HCT116 (cell line): Measurements from ENCODE around the gene CEP131. TPM values are rescaled to one million over a fixed set of nuclear protein-coding genes. Genes with fewer than 3 reads are reported as not detected.
"Not testable (repeated sequence)": the region's sequence is repeated elsewhere in the genome, so short reads cannot be mapped to it uniquely, and the experiment has no call there.

Experiments
- ATAC-seq: fragments of 200-7000 bp; cut with Tn5 transposase; 2 replicates; pipeline ENCODE4 v1.9.1; 2020; ENCODE audit warnings: mild to moderate bottlenecking, moderate library complexity
- BruUV-seq: library from RNA; stranded (reverse); fragments of 400-500 nt; replicated peaks from 2 replicates; lab custom pipeline; 2021; lab: Mats Ljungman, UMichigan
- CTCF ChIA-PET: fragments of 300-600 bp; sonication (Branson Sonifier 250); formaldehyde crosslinking; loops from one replicate; lab custom pipeline; 2021; ENCODE audit warnings: antibody characterized with exemption; lab: Charles Lee
- POLR2A ChIA-PET: fragments of 300-600, 350-600 bp; sonication (Branson Sonifier 250); formaldehyde crosslinking; loops from one replicate; lab custom pipeline; 2021; ENCODE audit warnings: antibody characterized with exemption; lab: Charles Lee
- RAD21 ChIA-PET, 2 experiments: fragments of 300-600 bp; sonication (Branson Sonifier 250); formaldehyde crosslinking; loops; one replicate each; lab custom pipeline; 2023; ENCODE audit warnings: low total read pairs in 2 of 2; ENCODE audit not compliant: uncharacterized antibody in 2 of 2, unreplicated experiment in 2 of 2, low non-redundant PET in 1 of 2; lab: Charles Lee
- DNase-seq: peaks from one replicate; pipeline ENCODE4 v3.0.0-alpha.2; 2010; ENCODE audit warnings: low read depth, low spot score
- H2AFZ ChIP-seq: fragments of 200-600 bp; shearing (Covaris generic), sonication (generic); 2 replicates; pipeline ENCODE4 v1.6.1; 2017; ENCODE audit warnings: low read depth, mixed run types, mixed read lengths, antibody characterized with exemption, low read length; ENCODE audit not compliant: poor library complexity, severe bottlenecking
- H3K27ac ChIP-seq: 2 replicates; pipeline ENCODE4 v1.5.1; 2012; ENCODE audit warnings: low read depth, low read length
- H3K27me3 ChIP-seq: fragments of 200-600 bp; sonication (generic); 2 replicates; pipeline ENCODE4 v1.6.1; 2016; ENCODE audit warnings: mixed run types, low read length, mixed read lengths; ENCODE audit not compliant: insufficient read depth
- H3K36me3 ChIP-seq, 2 experiments: fragments of 200-500 bp in 1 of 2; fragments of 200-600 bp in 1 of 2; sonication (Bioruptor generic) in 1 of 2; sonication (generic) in 1 of 2; 2 replicates each; pipeline versions ENCODE4 v1.5.1 to v1.6.1; 2014 to 2016; ENCODE audit warnings: low read length in 2 of 2, inconsistent platforms in 1 of 2, mixed read lengths in 1 of 2, mixed run types in 1 of 2; ENCODE audit not compliant: insufficient read depth in 2 of 2, control insufficient read depth in 1 of 2
- H3K4me1 ChIP-seq, 2 experiments: fragments of 200-600 bp in 1 of 2; sonication (generic) in 1 of 2; 2 replicates each; pipeline versions ENCODE4 v1.5.1 to v1.6.1; 2012 to 2017; ENCODE audit warnings: low read length in 2 of 2, inconsistent platforms in 1 of 2, mild to moderate bottlenecking in 1 of 2, mixed read lengths in 1 of 2, mixed run types in 1 of 2, moderate library complexity in 1 of 2; ENCODE audit not compliant: insufficient read depth in 2 of 2, control insufficient read depth in 1 of 2
- H3K4me2 ChIP-seq: fragments of 200-600 bp; sonication (generic); 2 replicates; pipeline ENCODE4 v1.6.1; 2017; ENCODE audit warnings: mixed run types, low read length, mixed read lengths
- H3K4me3 ChIP-seq, 2 experiments: fragments of 200-600 bp in 1 of 2; sonication (generic) in 1 of 2; replicated peaks in 1 of 2; 2 replicates each; pipeline ENCODE4 v1.5.1; 2011 to 2016; ENCODE audit warnings: low read length in 2 of 2, control low read depth in 1 of 2, low read depth in 1 of 2, mild to moderate bottlenecking in 1 of 2, mixed read lengths in 1 of 2, mixed run types in 1 of 2
- H3K79me2 ChIP-seq: fragments of 200-600 bp; sonication (generic); 2 replicates; pipeline ENCODE4 v1.6.1; 2017; ENCODE audit warnings: mild to moderate bottlenecking, mixed run types, low read length, moderate library complexity, mixed read lengths; ENCODE audit not compliant: insufficient read depth
- H3K9ac ChIP-seq: fragments of 200-600 bp; sonication (generic); 2 replicates; pipeline ENCODE4 v1.6.1; 2016; ENCODE audit warnings: low read length, mixed read lengths
- H3K9me2 ChIP-seq: fragments of 200-600 bp; sonication (generic), shearing (Covaris generic); 2 replicates; pipeline ENCODE4 v1.6.1; 2017; ENCODE audit warnings: mixed run types, mild to moderate bottlenecking, moderate library complexity; ENCODE audit not compliant: insufficient read depth
- H3K9me3 ChIP-seq, 2 experiments: fragments of 200-500 bp in 1 of 2; fragments of 200-600 bp in 1 of 2; sonication (Bioruptor generic) in 1 of 2; sonication (generic) in 1 of 2; 2 replicates each; pipeline ENCODE4 v1.6.1; 2014 to 2017; ENCODE audit warnings: low read length in 2 of 2, mixed read lengths in 2 of 2, inconsistent platforms in 1 of 2, low read depth in 1 of 2, mild to moderate bottlenecking in 1 of 2, mixed run types in 1 of 2, moderate library complexity in 1 of 2; ENCODE audit not compliant: control insufficient read depth in 1 of 2, insufficient read depth in 1 of 2
- H4K20me1 ChIP-seq: fragments of 200-600 bp; sonication (generic), shearing (Covaris generic); 2 replicates; pipeline ENCODE4 v1.6.1; 2017; ENCODE audit warnings: mixed run types, mild to moderate bottlenecking, moderate library complexity; ENCODE audit not compliant: insufficient read depth
- POLR2AphosphoS5 ChIP-seq: IDR thresholded peaks from 2 replicates; pipeline ENCODE4 v1.6.1; 2011; ENCODE audit warnings: mild to moderate bottlenecking, low read depth, low read length, moderate library complexity
- ZNF274 ChIP-seq: fragments of 200-500 bp; sonication (Bioruptor generic); IDR thresholded peaks from 2 replicates; pipeline ENCODE4 v1.6.1; 2014; ENCODE audit warnings: mild to moderate bottlenecking, low read depth, low read length, inconsistent platforms
- intact Hi-C: fragments of 100-400 bp; cut with micrococcal nuclease; formaldehyde crosslinking; loops from 2 replicates; pipeline ENCODE4 v1.10.0; 2022
- total RNA-seq: library from RNA; stranded (reverse); gene quantifications from one replicate; pipeline ENCODE4 v1.2.1, GENCODE V29; 2021; ENCODE audit not compliant: unreplicated experiment

The CEP131 gene
- total RNA-seq, 1 experiment from 2014 or later, result 30.2 TPM

DNA sequence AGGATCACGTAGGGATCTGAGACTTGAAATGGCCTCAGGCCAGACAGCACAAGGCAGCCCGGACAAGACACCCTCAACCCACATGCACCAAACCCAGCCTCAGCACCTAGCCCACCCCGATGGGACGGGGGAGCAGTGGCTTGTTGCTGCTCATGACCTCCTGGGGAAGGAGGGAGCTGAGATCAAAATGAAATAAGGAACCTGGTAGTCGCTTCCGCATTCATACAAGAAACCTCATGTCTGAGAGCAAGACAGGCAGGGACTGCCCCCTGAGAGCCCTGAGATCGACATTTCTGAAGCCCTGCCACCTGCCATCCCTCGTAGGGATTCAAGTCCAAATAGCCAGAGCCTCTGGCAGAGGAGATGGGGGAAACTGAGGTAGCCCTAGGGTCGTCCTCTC is 5.7 kb upstream of the CEP131 start:
- TSS peak; percentile 44 for BruUV-seq
- H3K4me1 ChIP-seq, result peaks cover 4 to 6% of the 10 kb centered on the region in 2 experiments
- ChIA-PET RAD21 (interaction anchor here in 1 of 2 experiments (0.7 kb wide), 1 partner anchor 247 kb away, joined by 3 read pairs; no protein-coding TSS in a partner anchor), POLR2A (no interaction called here), CTCF (no interaction called here)
- TF ChIP-seq ZNF274, result no peak
- no peak for TF ChIP-seq POLR2AphosphoS5
- no peak overlapping the region for H2AFZ ChIP-seq
- no peak overlapping the region for H3K4me2 ChIP-seq
- ATAC-seq (no peak), DNase-seq (no peak)
- peaks cover 5 to 7% of the 10 kb centered on the region in 2 experiments; a peak in 1 of 4 replicates for H3K36me3 ChIP-seq
- H3K79me2 ChIP-seq, result no peaks in the 10 kb centered on the region
- H4K20me1 ChIP-seq, result no peaks in the 10 kb centered on the region
- H3K27ac ChIP-seq, result no peak overlapping the region
- no peak overlapping the region for H3K9ac ChIP-seq
- no peaks in the 10 kb centered on the region for H3K9me2 ChIP-seq
- intact Hi-C loops, result loop anchor here (10.0 kb wide), 1 partner anchor 244 kb away; no protein-coding TSS in a partner anchor
- H3K27me3 ChIP-seq, result no peaks in the 10 kb centered on the region
- H3K9me3 ChIP-seq, result 0 out of 4 replicates have a peak, but pooled peaks cover 0 to 4% of the 10 kb centered on the region in 2 experiments
- no peak overlapping the region for H3K4me3 ChIP-seq

GRCh38 chr17:81227630-81228029 is 4.9 kb upstream of the CEP131 start:
- BruUV-seq, POLR2A ChIA-PET, H2AFZ ChIP-seq, RAD21 ChIA-PET, DNase-seq, H3K4me3 ChIP-seq, CTCF ChIA-PET, H4K20me1 ChIP-seq, ATAC-seq, H3K27ac ChIP-seq, H3K9me3 ChIP-seq, H3K36me3 ChIP-seq, H3K9ac ChIP-seq, H3K27me3 ChIP-seq, H3K4me2 ChIP-seq, H3K79me2 ChIP-seq, H3K9me2 ChIP-seq: not testable (repeated sequence)
- H3K4me1 ChIP-seq, result peaks cover 6 to 10% of the 10 kb centered on the region in 2 experiments
- intact Hi-C loops, result loop anchor here (10.0 kb wide), 1 partner anchor 243 kb away; no protein-coding TSS in a partner anchor
